NCI-H1694 (cell line): ENCODE measurements around the gene ABCB11.
"Not testable (repeated sequence)": the region's sequence is repeated elsewhere in the genome, so short reads cannot be mapped to it uniquely, and the experiment has no call there.

Experiments
- DNase-seq: peaks from one replicate; lab custom pipeline; 2025; lab: John Stamatoyannopoulos, UW

The ABCB11 gene

DNA sequence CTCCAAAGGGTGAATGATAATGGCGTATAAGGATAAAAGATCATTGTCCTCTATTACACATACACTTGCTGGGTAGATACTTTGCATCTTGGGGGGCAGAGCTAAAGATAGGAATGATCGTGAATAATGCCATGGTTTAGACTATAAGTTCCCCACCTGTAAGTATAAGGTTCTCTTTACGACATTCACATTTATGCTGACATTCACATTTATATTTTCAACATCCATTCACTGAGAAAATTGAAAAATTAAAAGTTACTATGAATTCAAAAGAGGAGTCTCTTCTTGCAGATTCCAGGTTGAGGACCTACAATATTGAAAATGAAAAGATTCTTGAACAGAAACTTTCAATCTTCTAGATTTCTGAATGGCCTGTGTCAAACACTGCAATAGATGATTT is 138.8 kb downstream of the ABCB11 start:
- DNase-seq = no peak

DNA sequence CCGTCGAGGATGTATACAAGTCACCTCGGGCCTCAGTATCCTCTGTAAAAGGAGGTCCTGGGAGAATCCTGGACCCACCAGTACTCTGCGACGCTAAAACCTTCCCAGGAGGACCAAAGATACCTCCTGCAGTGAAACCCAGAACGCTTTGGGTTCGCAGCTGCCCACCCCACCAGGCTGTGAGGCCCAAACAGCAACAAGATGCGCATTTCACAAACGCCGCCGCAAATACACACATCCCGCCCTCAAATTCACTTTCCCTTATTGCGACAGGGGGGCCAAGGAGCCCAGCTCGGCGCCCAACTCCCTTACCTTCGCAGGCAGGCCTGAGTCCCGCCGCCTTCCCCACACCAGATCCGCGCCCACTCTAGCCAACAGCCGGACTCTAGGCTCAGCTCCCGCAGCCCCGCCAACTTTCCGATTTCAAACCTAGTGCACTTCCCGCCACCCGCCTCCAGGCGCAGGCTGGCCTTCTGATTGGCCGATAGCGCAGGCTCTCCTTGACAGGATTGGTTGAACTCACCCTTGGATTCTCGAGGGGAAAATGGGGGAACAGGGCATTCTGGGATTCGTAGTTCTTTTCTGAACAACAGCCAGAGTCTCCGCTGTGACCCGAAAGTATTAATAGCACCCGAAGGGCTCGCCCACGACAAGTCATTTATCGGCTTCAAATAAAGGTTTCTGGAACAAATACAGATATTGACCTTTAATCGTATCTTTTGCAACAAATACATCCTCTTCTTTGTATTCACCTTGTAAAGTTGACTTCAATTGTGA is 140.9 kb downstream of the ABCB11 start, which contains the start of gene SPC25:
Gene SPC25, minus strand, starts transcription at position 425 of the 777 bp plus-strand sequence. CDS start 911 bp downstream, outside the sequence.
- DNase-seq = peak; percentile 96

GRCh38 chr2:168889635-168890005 is 141.5 kb downstream of the ABCB11 start:
- no peak for DNase-seq

DNA sequence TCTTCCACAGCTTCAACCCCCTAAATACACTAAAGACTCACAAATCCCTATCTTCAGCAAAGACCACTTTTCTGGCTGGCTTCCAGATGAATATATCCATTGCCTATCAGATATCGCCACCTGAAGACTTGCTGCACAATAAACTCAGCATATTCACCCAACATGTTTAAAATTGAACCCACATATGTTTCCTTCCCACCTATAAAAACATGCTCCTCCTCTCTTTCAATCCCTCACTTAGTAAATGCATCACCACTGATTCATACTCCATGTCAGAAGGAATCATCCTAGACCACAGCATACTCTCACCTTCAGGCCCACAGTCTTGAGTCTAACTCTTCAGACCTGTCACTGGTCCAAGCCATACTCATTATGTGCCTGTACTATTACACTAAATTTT is 146.1 kb downstream of the ABCB11 start:
- no peak for DNase-seq

DNA sequence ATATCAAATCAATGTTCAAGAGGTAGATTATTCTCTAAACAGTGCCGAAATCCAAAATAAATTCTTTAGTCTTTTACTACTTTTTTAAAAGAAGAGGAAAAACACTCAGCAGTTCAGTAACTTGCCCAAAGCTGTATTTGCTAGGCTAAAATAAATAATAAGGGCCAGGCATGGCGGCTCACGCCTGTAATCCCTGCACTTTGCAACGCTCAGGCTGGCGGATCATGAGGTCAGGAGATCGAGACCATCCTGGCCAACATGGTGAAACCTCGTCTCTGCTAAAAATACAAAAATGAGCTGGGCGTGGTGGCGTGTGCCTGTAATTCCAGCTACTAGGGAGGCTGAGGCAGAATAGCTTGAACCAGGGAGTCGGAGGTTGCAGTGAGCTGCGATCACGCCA is 149.0 kb downstream of the ABCB11 start:
- DNase-seq = not testable (repeated sequence)

DNA sequence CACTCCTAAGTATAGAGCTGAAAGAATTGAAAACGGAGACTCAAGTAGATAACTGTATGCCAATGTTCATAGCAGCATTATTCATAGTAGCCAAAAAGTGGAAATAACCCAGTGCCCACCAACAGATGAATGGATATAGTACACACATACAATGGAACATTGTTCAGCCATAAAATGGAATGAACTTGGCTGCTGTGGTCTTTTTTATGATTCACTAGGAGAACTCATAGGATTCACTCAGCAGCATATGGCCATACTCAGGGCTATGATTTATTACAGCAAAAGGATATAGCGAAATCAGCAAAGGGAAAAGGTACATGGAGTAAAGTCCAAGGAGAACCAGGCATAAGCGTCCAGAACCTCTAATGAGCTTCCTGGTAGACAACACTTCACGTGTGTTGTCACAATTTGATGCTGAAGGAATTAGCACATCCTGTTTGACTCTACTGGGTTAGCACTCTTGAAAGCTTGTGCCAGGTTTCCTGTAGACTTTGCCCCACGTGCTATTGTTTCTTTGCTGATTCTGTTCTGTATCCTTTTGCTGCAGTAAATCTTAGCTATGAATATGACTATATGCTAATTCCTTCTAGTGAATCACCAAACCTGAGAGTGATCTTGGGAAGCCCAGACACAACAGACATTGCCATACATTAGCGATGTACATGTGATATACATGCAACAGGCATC is 156.6 kb downstream of the ABCB11 start:
- no peak for DNase-seq

GRCh38 chr2:168870824-168871223 is 160.3 kb downstream of the ABCB11 start:
- DNase-seq = not testable (repeated sequence)
